Measurements from ENCODE around the gene RNF186.

Gene RNF186

GRCh38 chr1:19800076-19800804, 14.8 kb downstream of the RNF186 start:
- TF ChIP-seq CTCF (IDR thresholded peaks at IDR 0.05; ENCODE audit: low read depth, low read length) = no peak
- DNase-seq (ENCODE audit: extremely low read depth, low read depth) = peak; percentile 62

- peak; percentile 43 for TF ChIP-seq CTCF (IDR thresholded peaks at IDR 0.05; ENCODE audit: low read depth, low read length)
- peak; percentile 29 for DNase-seq (ENCODE audit: extremely low read depth, low read depth)
Measured at GRCh38 chr1:19799230-19800075, 15.6 kb downstream of the RNF186 start, which contains the start of gene TMCO4. Gene TMCO4, minus strand, starts transcription at chr1:19799916. Its CDS starts 19,158 bp downstream, at chr1:19780758.

GRCh38 chr1:19798486-19799229, 16.4 kb downstream of the RNF186 start:
- TF ChIP-seq CTCF (IDR thresholded peaks at IDR 0.05; ENCODE audit: low read depth, low read length) = no peak
- no peak for DNase-seq (ENCODE audit: extremely low read depth, low read depth)

- TF ChIP-seq CTCF (IDR thresholded peaks at IDR 0.05; ENCODE audit: low read depth, low read length) = no peak
- no peak for DNase-seq (ENCODE audit: extremely low read depth, low read depth)
Measured at GRCh38 chr1:19797827-19798226, 17.3 kb downstream of the RNF186 start.

- no peak for TF ChIP-seq CTCF (IDR thresholded peaks at IDR 0.05; ENCODE audit: low read depth, low read length)
- no peak for DNase-seq (ENCODE audit: extremely low read depth, low read depth)
Measured at GRCh38 chr1:19794583-19794982, 20.5 kb downstream of the RNF186 start.

GRCh38 chr1:19793360-19794046, 21.6 kb downstream of the RNF186 start:
- no peak for TF ChIP-seq CTCF (IDR thresholded peaks at IDR 0.05; ENCODE audit: low read depth, low read length)
- no peak for DNase-seq (ENCODE audit: extremely low read depth, low read depth)
